RWPE1 (cell line): ENCODE results near the gene CYP24A1.
A peak's percentile ranks its signal among the peaks of the same experiment; 100 is the strongest.

Experiments
- CTCF ChIA-PET: fragments of 350-600 bp; sonication (Branson Sonifier 250); formaldehyde crosslinking; extraction: SDS; loops from one replicate; lab custom pipeline; 2021; lab: Yijun Ruan, JAX
- POLR2A ChIA-PET: fragments of 400-600 bp; formaldehyde crosslinking; extraction: SDS; loops from one replicate; lab custom pipeline; 2020; ENCODE audit warnings: antibody characterized with exemption; ENCODE audit not compliant: low non-redundant PET; lab: Yijun Ruan, JAX
- DNase-seq: peaks from one replicate; pipeline ENCODE4 v3.0.0; 2012; ENCODE audit warnings: low spot score
- H3K27ac ChIP-seq: fragments of 450-650 bp; 2 replicates; pipeline ENCODE4 v1.5.1; 2017
- CTCF ChIP-seq: fragments of 450-650 bp; conservative IDR thresholded peaks from 2 replicates; pipeline ENCODE4 v1.5.1; 2017; ENCODE audit warnings: low read depth, mild to moderate bottlenecking

Gene CYP24A1

DNA sequence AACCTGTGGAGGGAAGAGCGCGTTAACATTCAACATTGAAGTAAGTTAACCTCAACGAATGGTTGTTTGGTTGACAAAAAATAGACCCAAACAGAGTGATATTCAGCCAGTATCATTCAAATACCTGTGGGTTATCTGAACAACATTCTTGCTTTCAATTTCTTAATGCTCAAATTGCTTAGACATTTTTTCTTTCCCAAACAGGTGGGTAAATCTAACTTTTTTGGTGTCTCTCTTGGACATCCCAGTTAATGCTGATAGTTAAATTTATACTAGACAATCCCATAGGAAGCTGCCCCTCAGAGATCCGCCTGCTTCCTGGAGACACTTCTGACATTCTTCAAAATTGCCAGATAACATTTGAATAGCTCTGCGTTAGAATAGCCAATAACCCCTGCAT, 20.0 kb upstream of the CYP24A1 start:
- CTCF ChIA-PET: interaction anchor here (0.6 to 0.7 kb wide), 2 partner anchors 17 to 98 kb away, joined by 3 to 5 read pairs; no protein-coding TSS in a partner anchor

GRCh38 chr20:54190217-54190616, 16.4 kb upstream of the CYP24A1 start:
- TF ChIP-seq CTCF: no peak
- no peak for DNase-seq
- CTCF ChIA-PET: no interaction called here
- H3K27ac ChIP-seq: peak overlapping the region; percentile 66
- POLR2A ChIA-PET: no interaction called here

More for the DNA sequence above, 20.0 kb upstream of the CYP24A1 start:
- DNase-seq: no peak
- POLR2A ChIA-PET: no interaction called here
- no peak for TF ChIP-seq CTCF
- H3K27ac ChIP-seq: no peak overlapping the region

DNA sequence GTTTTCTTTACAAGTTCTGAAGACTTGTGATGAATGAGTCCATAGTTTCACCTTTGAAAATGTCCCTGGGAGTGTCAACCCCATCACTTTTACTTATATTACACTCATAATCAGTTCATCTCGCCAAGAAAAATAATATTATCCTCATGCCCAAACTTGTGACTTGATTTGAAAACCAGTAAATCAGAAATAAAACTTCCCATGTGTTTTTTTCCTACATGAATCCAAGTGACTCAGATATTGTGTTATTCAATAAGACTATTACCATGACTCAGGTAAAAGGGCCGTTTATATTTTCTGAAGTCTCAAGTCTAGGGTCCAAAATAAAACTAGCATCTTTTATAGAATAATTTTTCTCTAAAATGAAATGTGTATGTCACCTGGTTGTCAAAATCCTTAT, 15.8 kb upstream of the CYP24A1 start:
- ChIA-PET CTCF (no interaction called here), POLR2A (no interaction called here)
- H3K27ac ChIP-seq: no peak overlapping the region
- no peak for TF ChIP-seq CTCF
- peak; percentile 64 for DNase-seq

DNA sequence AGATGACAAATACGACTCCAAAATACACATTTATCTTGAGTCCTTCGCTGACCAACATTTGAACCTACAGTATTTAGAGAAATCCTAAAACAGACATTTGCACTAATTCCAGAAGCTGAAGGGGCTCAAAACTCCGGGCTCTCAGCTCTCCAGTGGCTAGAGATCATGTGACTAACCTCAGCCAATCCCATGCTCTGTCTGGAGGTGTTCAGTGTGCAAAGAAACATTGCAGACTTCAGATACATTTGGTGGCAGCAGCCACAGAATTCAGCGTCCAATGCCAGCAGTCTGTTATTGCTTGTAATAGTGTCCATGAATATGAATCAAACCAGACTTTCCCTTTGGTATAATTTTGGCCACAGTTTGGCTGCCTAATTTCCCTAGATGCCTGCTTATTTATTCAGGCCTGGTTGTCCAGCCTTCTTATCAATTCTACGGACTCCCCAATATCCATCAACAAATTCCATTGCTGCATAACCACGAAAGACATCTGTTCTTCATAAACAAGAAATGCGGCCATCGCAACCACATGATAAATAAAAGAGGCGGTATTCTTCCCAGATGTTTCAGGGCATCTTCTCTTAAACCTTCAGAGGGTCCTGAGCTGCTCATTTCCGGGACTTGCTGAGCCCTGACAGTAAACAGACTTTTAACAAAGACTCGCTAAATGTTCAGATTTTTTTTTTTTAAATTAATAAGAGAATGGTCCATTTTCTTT, 14.5 kb upstream of the CYP24A1 start:
- TF ChIP-seq CTCF: no peak
- DNase-seq: no peak
- POLR2A ChIA-PET: no interaction called here
- no peak overlapping the region for H3K27ac ChIP-seq
- CTCF ChIA-PET: interaction anchor here (1.8 kb wide), 1 partner anchor 11 kb away, joined by 4 read pairs; no protein-coding TSS in a partner anchor

DNA sequence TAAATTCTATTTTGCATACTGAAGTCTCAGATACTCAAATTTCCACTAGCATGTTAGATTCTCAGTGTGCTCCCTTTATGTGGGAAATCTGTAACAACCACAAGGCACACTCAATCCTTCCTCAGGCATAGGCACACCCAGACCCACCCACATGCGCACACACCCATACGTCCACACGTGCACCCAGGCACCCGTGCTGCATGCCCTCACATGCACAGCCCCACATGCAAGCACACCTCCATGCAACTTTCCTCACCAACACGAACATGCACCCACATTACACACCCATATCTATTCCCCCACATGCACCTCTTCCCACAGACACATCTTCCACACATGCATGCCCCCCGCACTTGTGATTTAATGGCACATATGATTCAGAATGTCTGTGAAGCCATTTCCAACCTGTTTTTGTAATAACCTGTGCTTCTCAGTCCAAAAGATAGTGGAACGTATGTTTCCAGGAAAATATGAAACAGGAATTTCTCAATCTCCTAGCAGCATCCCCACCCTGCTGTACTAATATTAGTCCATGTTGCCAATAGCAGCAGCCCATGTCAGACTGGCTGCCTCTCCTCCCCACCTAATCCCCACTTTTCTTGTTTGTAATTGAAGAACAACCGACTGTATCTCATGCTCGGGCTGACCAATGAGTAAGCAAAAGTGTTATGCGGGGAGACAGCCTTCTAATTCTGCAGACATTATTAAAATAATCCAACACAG, 11.3 kb upstream of the CYP24A1 start:
- TF ChIP-seq CTCF: no peak
- ChIA-PET CTCF (interaction anchor here (0.6 kb wide), 1 partner anchor 98 kb away, joined by 5 read pairs; no protein-coding TSS in a partner anchor), POLR2A (no interaction called here)
- H3K27ac ChIP-seq: peak overlapping the region; percentile 81
- DNase-seq: no peak

DNA sequence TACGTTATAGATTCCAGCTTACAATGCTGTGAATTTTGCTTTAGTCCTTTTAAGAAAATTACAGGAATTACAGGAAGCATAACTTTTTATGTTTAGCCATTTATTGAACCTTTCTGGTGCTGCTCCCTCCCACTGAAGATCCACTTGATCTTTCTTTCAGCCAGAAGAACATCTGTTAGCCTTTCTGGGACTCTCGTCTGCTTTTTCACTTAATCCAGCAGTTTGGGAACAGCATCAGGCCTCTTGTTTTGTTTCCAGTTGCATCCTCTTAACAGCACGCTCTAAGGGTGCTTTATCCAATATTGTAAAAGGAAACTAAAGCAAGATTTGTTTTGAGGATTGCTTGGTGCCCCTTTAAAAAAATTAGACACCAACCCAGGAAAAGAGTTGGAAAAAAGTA, 10.3 kb upstream of the CYP24A1 start:
- ChIA-PET CTCF (interaction anchor here (0.6 kb wide), 2 partner anchors 97 to 234 kb away, joined by 4 to 5 read pairs; no protein-coding TSS in a partner anchor), POLR2A (no interaction called here)
- H3K27ac ChIP-seq: no peak overlapping the region
- TF ChIP-seq CTCF: no peak
- no peak for DNase-seq
